Tibial nerve (tissue), 4 donors: ENCODE data around the gene MED13L.

Experiments used
- EP300 ChIP-seq, 2 donors: sonication (generic); formaldehyde crosslinking; IDR thresholded peaks; one replicate each; pipeline ENCODE4 v1.6.1; 2017; ENCODE audit warnings: antibody characterized with exemption in 2 of 2, mild to moderate bottlenecking in 1 of 2
- POLR2A ChIP-seq, 2 donors: fragments of 450-650 bp; IDR thresholded peaks; one replicate each; pipeline ENCODE4 v1.6.1; 2017; ENCODE audit warnings: antibody characterized with exemption in 2 of 2, mild to moderate bottlenecking in 2 of 2, moderate library complexity in 2 of 2
- TF ChIP-seq, protein P1 (sequence below), 5 experiments: fragments of 200-600 bp in 3 of 5; fragments of 450-650 bp in 2 of 5; sonication (generic) in 3 of 5; IDR thresholded peaks; one replicate each; pipeline ENCODE4 v1.5.1; 2016 to 2019; ENCODE audit warnings: antibody characterized with exemption in 5 of 5, mild to moderate bottlenecking in 3 of 5, moderate library complexity in 2 of 5

DNA sequence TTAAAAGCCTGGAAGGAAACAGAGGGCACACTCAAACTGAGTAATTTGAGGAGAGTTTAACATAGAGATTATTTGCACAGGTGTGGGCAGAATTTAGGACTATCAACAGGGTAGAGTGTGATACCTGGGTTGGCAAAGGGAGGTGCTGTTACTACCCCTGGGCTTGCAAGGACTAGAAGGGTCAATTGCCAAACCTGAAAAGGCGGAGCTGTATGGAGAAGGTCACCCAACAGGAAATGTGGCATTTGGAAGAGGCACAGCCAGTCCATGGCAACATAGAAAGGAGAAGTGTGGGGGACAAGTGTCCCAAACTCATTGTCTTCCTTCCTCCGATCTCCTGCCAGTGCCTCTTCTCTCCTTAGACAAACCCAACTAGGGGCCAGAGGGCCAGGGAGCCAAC is 21.6 kb upstream of the MED13L start:
- TF ChIP-seq, protein P1, sequence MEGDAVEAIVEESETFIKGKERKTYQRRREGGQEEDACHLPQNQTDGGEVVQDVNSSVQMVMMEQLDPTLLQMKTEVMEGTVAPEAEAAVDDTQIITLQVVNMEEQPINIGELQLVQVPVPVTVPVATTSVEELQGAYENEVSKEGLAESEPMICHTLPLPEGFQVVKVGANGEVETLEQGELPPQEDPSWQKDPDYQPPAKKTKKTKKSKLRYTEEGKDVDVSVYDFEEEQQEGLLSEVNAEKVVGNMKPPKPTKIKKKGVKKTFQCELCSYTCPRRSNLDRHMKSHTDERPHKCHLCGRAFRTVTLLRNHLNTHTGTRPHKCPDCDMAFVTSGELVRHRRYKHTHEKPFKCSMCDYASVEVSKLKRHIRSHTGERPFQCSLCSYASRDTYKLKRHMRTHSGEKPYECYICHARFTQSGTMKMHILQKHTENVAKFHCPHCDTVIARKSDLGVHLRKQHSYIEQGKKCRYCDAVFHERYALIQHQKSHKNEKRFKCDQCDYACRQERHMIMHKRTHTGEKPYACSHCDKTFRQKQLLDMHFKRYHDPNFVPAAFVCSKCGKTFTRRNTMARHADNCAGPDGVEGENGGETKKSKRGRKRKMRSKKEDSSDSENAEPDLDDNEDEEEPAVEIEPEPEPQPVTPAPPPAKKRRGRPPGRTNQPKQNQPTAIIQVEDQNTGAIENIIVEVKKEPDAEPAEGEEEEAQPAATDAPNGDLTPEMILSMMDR (IDR thresholded peaks at IDR 0.05) = no peak
- TF ChIP-seq POLR2A (IDR thresholded peaks at IDR 0.05) = no peak
- TF ChIP-seq EP300 (IDR thresholded peaks at IDR 0.05) = no peak
